GM19328 (cell line): ENCODE data around the gene PERCC1.

Experiments used
- ATAC-seq: cut with Tn5 transposase; IDR thresholded peaks from one replicate; pipeline ENCODE4 v1.9.1; 2021; ENCODE audit warnings: mild to moderate bottlenecking, moderate library complexity; ENCODE audit not compliant: unreplicated experiment

Gene PERCC1

DNA sequence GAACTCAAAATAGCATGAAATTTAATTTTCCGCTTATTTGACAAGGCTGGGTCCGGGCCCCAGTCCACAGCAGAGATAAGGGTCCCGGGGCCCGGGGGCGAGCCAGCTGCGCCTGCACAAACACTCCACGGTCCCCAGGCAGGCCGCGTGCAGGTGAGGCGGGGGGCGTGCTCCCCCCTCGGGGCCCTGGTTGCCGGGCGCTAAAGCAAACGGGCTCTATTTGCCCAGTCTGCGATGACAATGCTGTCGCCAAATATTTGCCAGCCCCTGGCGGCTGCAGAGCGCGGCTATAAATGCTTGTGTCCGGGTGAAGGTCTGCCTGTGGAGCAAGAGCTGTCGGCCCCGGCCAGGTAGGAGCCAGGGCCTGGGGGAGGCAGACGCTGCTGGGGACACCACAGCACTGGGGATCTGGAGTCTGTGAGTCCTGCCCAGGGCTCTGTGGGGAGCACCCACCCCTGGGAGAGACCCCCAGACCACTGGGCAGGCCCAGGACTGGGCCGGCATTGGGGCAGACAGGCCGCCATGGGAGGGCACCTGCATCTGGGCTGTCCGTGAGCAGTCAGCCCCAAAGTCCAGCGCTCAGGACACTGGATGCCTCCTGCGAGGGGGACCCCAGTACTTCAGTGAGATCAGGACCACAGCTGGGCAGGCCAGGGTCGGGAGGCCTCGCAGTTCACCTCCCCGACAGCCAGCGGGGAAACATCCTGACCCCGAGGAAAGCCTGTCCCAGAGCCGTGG lies at the start of gene PERCC1:
TSS of gene PERCC1 (plus strand) at position 320 of the 738 bp plus-strand sequence. CDS start 1,516 bp downstream, outside the sequence.
- ATAC-seq = no peak

DNA sequence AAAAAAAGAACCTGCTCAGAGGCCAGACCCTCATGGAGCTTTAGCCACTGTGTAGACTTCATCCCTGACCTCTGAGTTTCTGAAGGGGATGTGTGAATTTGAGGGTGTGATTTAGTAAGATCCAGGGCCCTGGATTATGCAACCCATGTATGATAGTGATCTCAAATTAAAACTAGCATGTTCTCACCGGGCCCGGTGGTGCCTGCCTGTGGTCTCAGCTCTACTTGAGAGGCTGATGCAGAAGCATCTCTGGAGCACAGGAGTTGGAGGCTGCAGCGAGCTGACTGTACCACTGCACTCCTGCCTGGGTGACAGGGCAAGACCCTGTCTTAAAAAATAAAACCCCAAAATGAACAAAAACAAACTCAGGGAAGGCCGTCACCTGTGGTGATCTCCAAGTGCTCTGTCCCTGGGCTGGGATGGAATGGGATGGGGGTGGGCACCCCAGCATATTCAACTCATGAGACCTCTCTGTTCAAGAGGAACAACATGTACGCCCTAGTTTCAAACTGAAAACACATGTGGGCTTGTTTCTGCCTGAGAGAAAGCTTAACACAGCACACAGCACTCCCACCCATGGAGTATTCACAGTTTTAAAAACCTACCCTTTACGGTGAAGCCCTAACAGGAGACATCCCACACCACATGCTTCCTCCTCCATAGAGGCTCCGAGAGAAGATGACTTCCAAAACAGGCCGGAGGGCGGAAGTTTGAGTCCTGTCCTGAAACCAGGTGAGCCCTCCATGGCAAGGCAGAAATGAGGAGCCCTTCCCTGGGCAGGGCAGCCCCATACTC lies 49.1 kb upstream of the PERCC1 start:
- no peak for ATAC-seq

GRCh38 chr16:1383556-1383955 lies 47.3 kb upstream of the PERCC1 start:
- ATAC-seq = no peak

DNA sequence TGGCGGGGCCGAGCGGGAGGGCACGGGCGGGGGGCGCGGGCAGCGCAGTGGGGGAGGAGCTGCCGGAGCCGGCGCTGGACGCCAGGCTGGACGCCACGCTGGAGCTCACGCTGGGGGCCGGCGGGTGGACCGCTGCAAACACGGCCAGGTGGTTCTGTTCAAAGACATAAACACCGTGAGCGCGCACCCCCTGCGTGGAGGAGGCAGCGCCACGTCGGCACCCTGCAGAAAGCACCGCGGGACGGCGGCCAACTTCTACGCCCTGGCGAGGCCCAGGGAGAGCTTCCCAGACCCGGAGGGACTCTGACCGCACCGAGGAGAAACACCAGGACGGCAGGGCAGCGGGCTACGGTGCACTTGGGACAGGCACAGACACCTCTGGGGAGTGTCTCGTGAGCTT lies 45.6 kb upstream of the PERCC1 start:
- ATAC-seq = no peak

DNA sequence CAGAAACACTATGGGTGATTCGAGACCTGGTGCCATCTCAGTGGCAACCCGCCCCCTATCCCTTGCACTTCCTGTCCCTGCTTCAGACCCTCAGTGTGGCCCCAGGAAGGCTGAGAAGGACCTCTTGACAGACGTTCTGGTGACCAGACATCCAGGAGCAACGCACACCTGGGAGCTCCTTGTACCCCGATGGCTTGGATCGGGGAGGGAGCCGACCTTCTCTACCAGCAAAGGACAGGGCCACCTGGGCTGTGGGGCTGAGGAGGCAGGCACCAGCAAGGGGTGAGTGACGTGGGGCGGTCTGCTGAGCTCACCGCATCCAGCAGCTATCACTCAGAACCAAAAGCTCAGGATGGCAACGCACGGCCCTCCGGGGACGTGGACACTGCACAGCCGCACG lies 43.5 kb upstream of the PERCC1 start:
- ATAC-seq = no peak

GRCh38 chr16:1389762-1390161 lies 41.1 kb upstream of the PERCC1 start:
- no peak for ATAC-seq

DNA sequence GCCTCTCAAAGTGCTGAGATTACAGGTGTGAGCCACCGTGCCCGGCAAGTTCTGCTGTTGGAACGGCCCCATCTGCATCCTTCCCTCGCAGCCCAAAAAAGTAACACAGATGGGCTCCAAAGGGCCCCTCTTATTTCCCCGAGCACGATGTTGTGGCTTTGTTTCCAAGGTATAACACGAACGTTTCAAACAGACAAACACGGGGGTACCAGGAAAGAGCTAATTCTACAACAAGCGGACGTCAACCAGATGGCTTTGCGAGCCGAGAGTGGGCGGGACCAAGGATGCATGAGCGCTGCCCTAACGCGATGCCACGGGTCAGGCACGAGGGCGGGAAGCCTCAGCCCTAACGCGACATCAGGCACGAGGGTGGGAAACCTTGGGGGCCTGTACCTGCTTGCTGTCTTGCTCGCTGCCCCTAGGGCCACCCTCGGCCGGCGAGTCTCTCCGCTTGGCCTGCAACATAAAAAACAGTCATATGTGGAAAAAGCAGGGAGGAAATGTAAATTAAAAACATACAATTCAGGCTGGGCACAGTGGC lies 40.6 kb upstream of the PERCC1 start:
- no peak for ATAC-seq

DNA sequence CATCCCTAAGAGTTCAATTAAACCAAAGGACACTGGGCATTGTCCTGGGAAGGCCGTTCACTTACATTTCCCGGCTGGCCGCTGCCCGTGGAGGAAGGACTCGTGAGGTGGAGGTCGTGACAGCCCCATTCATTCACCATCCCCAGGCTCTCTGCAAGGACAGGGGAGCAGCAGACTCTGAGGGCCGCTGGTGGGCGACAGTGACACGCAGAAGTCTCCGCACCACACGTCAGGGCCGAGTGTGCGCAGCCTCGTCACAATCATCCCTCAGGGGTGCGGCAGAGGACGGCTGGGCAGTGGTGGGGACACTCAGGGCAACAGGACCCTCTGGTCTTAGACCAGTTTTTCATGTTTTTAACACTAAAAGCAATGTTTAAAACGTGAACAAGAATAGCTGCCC lies 38.1 kb upstream of the PERCC1 start:
- no peak for ATAC-seq

DNA sequence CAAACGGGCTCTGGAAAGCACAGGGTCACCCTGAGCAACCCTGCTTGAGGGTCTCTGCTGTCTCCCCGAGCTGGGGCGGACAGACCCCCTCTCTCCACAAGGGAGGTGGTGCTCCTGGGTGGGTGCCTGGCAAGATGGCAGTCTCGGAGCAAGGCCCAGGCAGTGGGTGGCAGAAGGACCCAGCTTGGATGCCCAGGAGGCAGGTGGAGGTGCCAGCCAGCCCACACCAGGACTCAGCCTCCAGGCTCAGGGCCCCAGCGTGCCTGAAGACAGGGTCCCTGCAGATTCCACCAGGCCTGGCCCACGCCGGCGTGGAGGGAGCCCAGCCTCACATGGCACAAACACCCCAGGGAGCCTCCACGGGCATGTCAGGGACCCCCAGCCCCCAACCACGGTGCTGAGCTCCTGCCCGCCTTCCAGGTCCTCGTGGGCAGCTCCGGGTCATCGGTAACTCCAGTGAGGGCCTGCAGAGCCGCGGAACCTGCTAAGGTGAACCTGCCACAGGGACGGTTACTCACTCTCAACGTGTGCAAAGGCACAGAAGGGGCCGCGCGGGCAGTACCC lies 37.2 kb upstream of the PERCC1 start:
- no peak for ATAC-seq

DNA sequence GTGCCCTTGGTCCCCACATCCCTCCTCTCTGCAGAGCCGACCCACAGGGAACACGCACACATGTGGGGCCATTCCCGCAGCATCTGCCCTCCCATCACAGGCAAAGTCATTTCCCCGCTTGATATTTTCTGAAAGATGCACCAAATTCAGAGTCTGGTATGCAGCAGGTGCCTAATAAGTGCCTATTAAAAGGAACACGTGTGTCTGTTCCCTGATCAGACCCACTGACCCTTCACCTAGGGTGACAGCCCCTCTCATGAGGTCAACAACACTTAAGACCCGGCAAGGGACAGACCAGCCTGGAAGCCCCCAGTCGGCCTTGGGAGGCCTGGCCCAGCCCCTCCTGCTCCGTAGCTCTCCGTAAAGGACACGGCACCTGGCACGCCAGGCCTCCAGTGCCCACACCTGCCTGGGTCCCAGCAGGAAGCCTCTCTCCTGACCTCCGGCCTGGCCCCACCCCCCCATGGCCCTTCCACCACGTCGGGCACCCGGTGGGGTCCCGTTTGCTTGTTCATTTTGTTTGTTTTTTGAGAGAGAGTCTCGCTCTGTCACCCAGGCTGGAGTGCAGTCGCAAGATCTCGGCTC lies 36.4 kb upstream of the PERCC1 start:
- no peak for ATAC-seq

DNA sequence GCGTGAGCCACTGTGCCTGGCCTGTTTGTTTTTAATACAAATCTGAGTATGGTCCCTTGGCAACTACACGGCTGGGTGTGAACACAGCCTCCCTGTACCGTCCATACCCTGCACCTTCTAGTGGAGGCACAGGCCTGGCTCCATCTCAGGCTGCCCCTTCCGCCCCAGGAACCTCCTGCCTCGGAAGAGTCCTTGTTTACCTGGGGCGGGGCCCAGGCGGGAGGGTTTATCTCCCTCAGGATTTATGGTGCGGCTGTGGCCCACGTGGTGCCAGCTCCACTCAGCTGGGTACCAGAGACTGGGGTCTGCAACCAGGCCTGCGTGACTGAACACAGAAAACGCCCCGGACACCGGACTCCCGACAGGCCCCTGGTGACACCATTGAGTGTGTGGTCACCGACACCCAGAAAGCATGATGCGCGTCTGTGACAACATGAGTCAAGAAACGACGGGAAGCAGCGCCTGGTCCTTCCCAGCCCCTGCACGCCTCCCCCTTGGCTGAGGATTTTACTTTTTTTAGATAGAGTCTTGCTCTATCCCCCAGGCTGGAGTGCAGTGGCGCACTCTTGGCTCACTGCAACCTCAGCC lies 35.3 kb upstream of the PERCC1 start:
- no peak for ATAC-seq

DNA sequence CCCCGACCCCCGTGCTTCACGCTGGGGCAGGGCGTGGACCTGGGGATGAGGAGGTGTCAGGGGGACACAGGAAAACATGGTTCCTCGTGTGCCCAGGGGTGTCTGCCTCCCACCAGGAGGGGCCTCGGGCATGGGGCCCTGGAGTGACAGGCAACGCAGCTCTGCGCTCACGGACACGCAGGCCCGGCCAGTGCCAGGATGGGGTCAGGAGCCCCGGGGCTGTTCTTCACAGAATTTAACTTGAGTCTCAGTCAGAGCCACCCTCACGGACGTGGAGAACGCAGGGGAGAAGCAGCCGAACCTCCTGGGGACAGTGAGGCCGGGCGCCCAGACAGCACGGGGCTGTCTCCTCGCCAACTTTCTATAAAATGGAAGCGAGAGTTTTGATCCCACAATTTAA lies 33.1 kb upstream of the PERCC1 start:
- ATAC-seq = no peak

GRCh38 chr16:1398351-1398750 lies 32.5 kb upstream of the PERCC1 start:
- no peak for ATAC-seq

DNA sequence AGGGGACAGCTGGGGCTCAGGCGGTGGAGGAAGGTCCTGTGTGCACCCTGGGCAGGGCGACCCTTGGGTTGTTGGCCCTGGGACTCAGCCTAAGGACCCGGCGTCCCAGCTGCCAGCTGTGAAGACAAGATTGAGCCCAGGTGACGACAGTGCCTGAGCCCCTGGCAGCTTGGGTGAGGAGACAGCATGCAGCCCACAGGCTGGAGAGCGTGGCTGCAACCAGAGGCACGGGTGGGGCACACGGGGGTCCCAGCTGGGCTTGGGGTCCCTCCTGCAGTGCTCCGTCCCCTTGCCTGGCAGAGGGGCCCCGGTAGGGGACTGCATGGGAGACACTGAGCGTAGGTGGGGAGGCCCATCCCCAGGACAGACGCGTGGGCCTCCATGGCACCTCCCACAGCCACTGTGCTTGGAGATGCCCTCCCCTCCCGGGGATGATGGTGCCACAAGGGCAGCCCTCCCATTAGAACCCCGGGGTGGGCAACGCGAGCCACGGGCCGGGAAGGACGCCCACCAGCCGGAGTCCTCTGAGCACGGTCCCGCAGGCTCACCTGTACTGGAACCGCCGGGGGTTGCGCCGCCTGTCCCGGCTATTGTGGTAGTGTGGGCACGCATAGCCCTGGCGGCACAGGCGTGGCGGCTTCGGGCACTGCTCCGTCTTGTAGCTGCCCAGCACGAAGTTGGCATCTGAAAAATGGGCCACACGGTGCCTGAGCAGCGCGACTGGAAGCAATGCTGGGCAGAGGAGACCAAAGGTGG lies 31.9 kb upstream of the PERCC1 start:
- ATAC-seq = no peak

GRCh38 chr16:1401061-1401757 lies 29.7 kb upstream of the PERCC1 start:
- no peak for ATAC-seq

DNA sequence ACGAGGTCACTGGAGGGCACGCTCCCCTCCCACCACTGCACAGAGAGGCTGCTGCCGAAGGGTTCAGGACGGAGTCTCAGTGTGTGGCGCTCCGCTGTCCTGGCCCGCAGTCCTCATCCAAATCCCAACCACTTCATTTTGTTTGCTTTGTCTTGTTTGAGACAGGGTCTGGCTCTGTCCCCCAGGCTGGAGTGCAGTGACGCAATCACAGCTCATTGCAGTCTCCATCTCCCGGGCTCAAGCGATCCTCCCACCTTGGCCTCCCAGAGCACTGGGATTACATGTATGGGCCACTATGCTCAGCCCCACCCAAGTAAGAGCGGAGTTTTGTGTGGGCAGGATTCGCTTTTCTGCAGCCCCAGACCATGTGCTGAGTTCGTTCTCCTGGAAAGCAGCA lies 29.1 kb upstream of the PERCC1 start:
- no peak for ATAC-seq

DNA sequence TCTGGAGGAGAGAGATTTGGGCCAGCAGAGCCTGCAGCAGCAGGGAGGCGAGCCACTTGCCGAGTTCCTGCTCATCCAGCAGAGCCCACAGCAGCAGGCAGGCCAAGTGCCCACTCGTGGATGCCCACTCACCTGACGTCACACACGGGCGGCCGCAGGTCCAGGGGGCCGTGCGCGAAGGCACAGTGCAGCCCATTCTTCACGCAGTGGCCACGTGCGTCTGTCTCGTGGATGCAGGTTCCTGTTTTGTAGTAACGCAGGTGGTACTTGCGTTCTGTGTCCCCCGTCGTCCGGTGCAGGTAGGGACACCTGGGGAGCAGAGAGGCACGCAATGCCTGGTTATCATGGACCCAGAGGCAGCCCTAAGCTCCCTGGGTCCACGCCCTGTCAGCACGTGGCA lies 27.8 kb upstream of the PERCC1 start:
- ATAC-seq = no peak

GRCh38 chr16:1403733-1404132 lies 27.1 kb upstream of the PERCC1 start:
- ATAC-seq = no peak

DNA sequence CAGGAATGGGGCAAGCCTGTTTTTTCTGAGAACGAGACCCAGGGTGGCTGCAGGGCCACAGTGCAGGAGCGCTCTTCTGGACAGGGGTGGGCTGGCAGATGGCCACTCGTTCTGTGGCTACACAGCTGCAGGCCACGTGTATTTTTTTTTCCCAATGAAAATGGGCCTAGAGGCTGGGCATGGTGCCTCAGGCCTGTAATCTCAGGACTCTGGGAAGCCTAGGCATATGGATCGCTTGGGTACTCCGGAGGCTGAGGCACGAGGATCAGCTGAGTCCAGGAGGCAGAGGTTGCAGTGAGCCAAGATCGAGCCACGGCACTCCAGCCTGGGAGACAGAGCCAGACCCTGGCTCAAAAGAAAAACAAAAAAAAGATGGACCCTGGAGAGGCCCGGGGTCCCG lies 23.1 kb upstream of the PERCC1 start:
- ATAC-seq = no peak
